Kidney (tissue), 14 donors: ENCODE data around the gene RAET1E. TPM values are rescaled to one million over a fixed set of nuclear protein-coding genes. Genes with fewer than 3 reads are reported as not detected.

ENCODE experiments used
- DNase-seq, 5 donors: peaks; one replicate each; pipeline ENCODE4 v3.0.0-alpha.2; 2013 to 2020
- FAIRE-seq: peaks from 2 replicates; lab custom pipeline; 2012; peaks lifted over from hg19 to GRCh38; lab: Jason Lieb, UNC
- H3K27ac ChIP-seq, 2 donors: one replicate each; pipeline ENCODE4 v1.7.0; 2013; ENCODE audit warnings: low read depth in 2 of 2, low read length in 2 of 2, inconsistent platforms in 1 of 2
- H3K27me3 ChIP-seq: one replicate; pipeline ENCODE4 v1.7.1; 2013; ENCODE audit warnings: low read length, inconsistent platforms; ENCODE audit not compliant: control insufficient read depth, insufficient read depth
- H3K36me3 ChIP-seq, 3 donors: one replicate each; pipeline versions ENCODE4 v1.7.0 to v1.7.1; 2013; ENCODE audit warnings: low read length in 3 of 3, control low read depth in 1 of 3, inconsistent platforms in 1 of 3; ENCODE audit not compliant: insufficient read depth in 3 of 3, control insufficient read depth in 2 of 3
- H3K4me1 ChIP-seq, 3 donors: one replicate each; pipeline versions ENCODE4 v1.7.0 to v1.7.1; 2013; ENCODE audit warnings: low read length in 3 of 3, inconsistent platforms in 1 of 3, low read depth in 1 of 3; ENCODE audit not compliant: control insufficient read depth in 2 of 3, insufficient read depth in 2 of 3
- H3K4me3 ChIP-seq, 3 donors: one replicate each; pipeline versions ENCODE4 v1.7.0 to v1.8.1; 2013; ENCODE audit warnings: low read length in 3 of 3, control low read depth in 1 of 3, inconsistent platforms in 1 of 3
- H3K9ac ChIP-seq, 3 donors: one replicate each; pipeline versions ENCODE4 v1.7.0 to v1.7.1; 2013; ENCODE audit warnings: low read length in 3 of 3, control low read depth in 1 of 3, inconsistent platforms in 1 of 3
- H3K9me3 ChIP-seq, 3 donors: one replicate each; pipeline versions ENCODE4 v1.7.0 to v1.7.1; 2013; ENCODE audit warnings: low read length in 3 of 3, control low read depth in 1 of 3, inconsistent platforms in 1 of 3; ENCODE audit not compliant: control insufficient read depth in 2 of 3, insufficient read depth in 1 of 3
- CTCF ChIP-seq: IDR thresholded peaks from 3 replicates; pipeline ENCODE4 v1.5.1; 2012; ENCODE audit warnings: mild to moderate bottlenecking, moderate library complexity, borderline replicate concordance; ENCODE audit not compliant: insufficient read depth; ENCODE audit errors: extremely low read depth
- intact Hi-C: fragments of 100-400 bp; cut with DNase I; formaldehyde crosslinking; loops from one replicate; pipeline ENCODE4 v1.11.1; 2022
- polyA plus RNA-seq: library from polyadenylated mRNA; stranded (reverse); fragments of 350-450 nt; fragmentation: Illumina TruSeq; extraction: RNeasy Lipid Tissue Mini Kit (QIAGEN cat#74804); gene quantifications from one replicate; pipeline ENCODE4 v1.2.3, GENCODE V29; 2014; ENCODE audit warnings: low read depth, low replicate concordance; ENCODE audit not compliant: insufficient read depth
- total RNA-seq: library from RNA; stranded (reverse); fragmentation: NEBNext Ultra II Directional; extraction: Animal tissue kit (Norgen Biotek cat#: 25700); gene quantifications from one replicate; pipeline ENCODE4 v1.2.1, GENCODE V29; 2021
- donor health status: control.
- donor health status: control.
- donor health status: control.
- donor health status: control.
- donor health status: control.
- donor health status: DM: yes; HTN: yes; CAD: no.
- donor health status: Normal renal cell carcinoma (clear cell type).

RAET1E gene
- total and polyA plus RNA-seq, 2 donors from 2014 or later: 1.0 to 3.1 TPM

DNA sequence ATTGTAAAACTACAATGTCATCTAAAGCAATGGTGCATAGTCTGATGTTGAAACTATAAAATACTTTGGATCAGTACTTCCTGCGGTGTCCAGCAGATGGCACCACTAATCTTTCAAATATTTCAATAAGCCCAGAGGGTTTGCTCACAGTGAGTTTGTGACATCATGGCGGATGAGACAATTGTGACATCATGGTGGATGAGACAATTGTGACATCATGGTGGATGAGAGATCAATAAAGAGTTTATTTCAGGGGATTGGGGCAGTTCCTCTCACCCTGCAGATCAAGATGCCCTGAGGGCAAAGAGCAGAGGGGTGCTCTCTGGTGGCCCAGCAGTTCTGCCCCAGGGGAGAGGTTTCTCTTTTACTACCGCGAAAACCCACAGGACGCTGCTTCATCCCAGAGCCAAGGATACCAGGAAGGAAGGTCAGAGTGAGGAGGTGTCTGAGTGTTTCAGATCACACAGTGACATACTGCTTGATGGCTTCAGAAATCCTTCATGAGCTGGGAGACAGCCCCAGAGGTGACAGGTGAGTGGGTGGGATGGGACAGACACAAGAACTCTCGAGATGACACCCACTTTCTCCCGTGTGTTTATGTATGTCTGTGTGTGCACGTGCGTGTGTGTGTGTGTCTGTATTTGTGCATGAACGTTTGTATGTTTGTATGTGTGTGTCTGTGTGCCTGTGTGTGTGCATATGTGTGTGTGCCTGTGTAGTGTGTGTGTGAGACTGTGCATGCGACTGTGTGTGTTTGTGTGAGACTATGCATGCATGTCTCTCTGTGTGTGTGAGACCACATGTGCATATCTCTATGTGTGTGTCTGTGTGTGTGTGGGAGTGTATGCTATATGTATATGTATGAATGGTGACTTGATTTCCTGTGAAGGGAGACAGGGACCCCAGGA lies 36.6 kb upstream of the RAET1E start:
- H3K36me3 ChIP-seq: no peaks in the 10 kb centered on the region
- H3K27me3 ChIP-seq: peaks cover 45% of the 10 kb centered on the region
- intact Hi-C loops: loop anchor here (5.0 kb wide), 2 partner anchors 73 to 83 kb away; no protein-coding TSS in a partner anchor
- FAIRE-seq (peak; percentile 70), DNase-seq (peak; percentile 36 to 85 (median 73))
- H3K9ac ChIP-seq: no peak overlapping the region
- no peak overlapping the region for H3K4me3 ChIP-seq
- H3K27ac ChIP-seq: no peak overlapping the region
- peak; percentile 83 for TF ChIP-seq CTCF
- H3K9me3 ChIP-seq: no peaks in the 10 kb centered on the region
- H3K4me1 ChIP-seq: peaks cover 0 to 9% (median 3%) of the 10 kb centered on the region in 3 donors

DNA sequence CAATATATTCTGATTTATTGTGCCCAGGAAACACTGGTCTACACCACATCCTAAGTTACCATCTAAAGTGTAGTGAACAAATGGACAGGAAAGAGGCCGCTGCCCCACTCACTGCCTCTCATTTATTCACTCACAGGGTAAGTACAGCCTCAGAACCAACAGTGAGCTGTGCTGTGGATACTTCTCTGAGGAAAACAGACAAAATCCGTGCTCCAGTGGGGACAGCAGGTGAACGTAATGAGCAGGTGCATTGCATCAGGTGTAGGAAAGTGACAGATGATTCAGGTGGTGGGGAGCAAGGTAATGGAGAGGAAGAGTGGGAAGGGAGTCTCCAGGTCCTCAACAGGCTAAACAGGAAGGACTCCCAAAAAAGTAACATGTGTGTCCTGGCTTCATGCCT lies 35.5 kb upstream of the RAET1E start:
- H3K9me3 ChIP-seq: no peaks in the 10 kb centered on the region
- no peak for TF ChIP-seq CTCF
- peak in 1 of 5 donors; percentile 15 for DNase-seq
- FAIRE-seq: no peak
- no peak overlapping the region for H3K9ac ChIP-seq
- no peak overlapping the region for H3K27ac ChIP-seq
- peaks cover 0 to 4% (median 0%) of the 10 kb centered on the region in 3 donors for H3K4me1 ChIP-seq
- no peak overlapping the region for H3K4me3 ChIP-seq
- H3K27me3 ChIP-seq: peaks cover 37% of the 10 kb centered on the region
- H3K36me3 ChIP-seq: no peaks in the 10 kb centered on the region
- intact Hi-C loops: loop anchor here (5.0 kb wide), 1 partner anchor 84 kb away; no protein-coding TSS in a partner anchor

DNA sequence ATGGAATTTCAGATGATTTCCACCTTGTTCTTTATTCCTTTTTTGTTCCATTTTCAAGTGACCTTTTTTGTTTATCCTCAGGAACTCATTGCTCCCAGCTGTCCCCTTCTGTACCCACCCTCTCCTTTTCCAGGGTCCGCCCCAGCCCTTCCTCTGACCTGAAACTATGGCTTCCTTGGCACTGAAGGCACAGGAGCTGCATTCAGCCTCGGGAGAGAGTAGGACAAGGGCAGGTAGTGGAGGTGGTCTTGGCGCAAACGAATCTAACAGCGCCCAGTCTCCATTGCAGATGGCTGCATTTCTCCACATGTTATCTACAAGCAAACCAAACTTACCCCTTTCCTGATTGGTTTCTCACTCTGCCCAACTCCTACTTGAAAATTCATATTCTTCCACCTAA lies 35.1 kb upstream of the RAET1E start:
- H3K9me3 ChIP-seq: no peaks in the 10 kb centered on the region

More for the DNA sequence above, 35.1 kb upstream of the RAET1E start:
- no peak for FAIRE-seq
- Histone ChIP-seq H3K9ac (no peak overlapping the region), H3K36me3 (no peaks in the 10 kb centered on the region), H3K4me1 (no peaks in the 10 kb centered on the region), H3K4me3 (no peak overlapping the region), H3K27me3 (peaks cover 35% of the 10 kb centered on the region), H3K27ac (no peak overlapping the region)
- intact Hi-C loops: loop anchor here (5.0 kb wide), 1 partner anchor 84 kb away; no protein-coding TSS in a partner anchor
- DNase-seq: peak in 1 of 5 donors; percentile 23
- TF ChIP-seq CTCF: no peak
